C4-2B (cell line): ENCODE data around the gene NXF1.

Experiments used
- CTCF ChIP-seq: fragments of 450-650 bp; conservative IDR thresholded peaks from 2 replicates; pipeline ENCODE4 v1.5.1; 2017; ENCODE audit warnings: mild to moderate bottlenecking
- ZFX ChIP-seq: fragments of 450-650 bp; IDR thresholded peaks from 2 replicates; pipeline ENCODE4 v1.6.1; 2017

DNA sequence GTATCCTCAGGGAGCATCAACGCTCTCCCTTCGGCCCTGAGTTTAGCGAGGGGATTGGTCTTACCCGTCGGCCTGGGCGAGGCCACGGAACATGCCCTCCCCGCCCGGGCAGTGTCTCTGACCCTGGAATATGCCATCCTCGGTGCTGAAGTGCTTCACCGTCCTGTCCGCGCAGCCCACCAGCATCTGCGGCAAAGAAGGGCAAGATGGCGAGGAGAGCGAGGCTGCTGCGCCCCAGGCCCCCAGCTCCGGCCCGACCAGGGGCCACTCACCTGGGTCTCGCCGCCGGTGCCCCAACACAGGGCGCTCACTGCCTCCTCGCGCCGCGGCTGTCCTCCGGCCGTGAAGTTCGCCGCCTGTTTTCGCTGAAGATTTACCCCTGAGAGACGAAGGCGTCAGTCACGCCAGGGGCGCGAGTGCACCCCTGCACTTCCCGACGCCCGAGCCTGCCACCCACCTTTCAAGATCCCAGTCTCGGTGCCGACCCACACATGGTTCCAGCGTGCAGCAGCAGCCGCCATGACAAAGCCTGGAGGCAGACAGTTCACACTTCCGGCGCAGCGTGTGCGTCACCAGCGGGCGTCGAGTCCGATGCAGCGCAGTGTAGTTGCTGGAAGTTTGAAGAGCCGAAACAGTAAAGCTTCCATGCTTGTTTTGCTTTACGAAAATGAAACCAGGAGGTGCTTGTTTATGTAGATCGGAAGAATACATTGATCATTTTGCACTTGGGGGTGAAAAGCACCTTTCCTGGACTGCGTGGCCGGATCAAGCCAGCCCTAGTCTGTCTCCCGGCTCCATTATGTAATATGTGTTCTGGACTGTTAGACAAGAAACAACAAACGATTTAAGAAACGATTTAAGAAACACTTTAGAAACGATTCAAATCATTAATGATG, 34.1 kb upstream of the NXF1 start, which contains the start of gene WDR74:
- TF ChIP-seq CTCF (no peak), ZFX (peak; percentile 24; the same call in 1 of the 2 replicates)
